K562 (cell line): Measurements from ENCODE around the gene PHF11. TPM values are rescaled to one million over a fixed set of nuclear protein-coding genes. Genes with fewer than 3 reads are reported as not detected.

ENCODE experiments used
- ATAC-seq: fragments of 200-7000 bp; cut with Tn5 transposase; 3 replicates; pipeline ENCODE4 v1.9.1; 2020; ENCODE audit warnings: moderate library complexity
- BruUV-seq: library from RNA; stranded (reverse); fragments of 400-500 nt; replicated peaks from 2 replicates; lab custom pipeline; 2021; lab: Mats Ljungman, UMichigan
- CTCF ChIA-PET: fragments of 300-600 bp; formaldehyde crosslinking; extraction: SDS; loops from one replicate; lab custom pipeline; 2021; ENCODE audit warnings: low intra/inter-chr PET ratio; lab: Yijun Ruan, JAX
- POLR2A ChIA-PET: fragments of 300-600, 350-650 bp; sonication (Branson Sonifier 250); formaldehyde crosslinking; extraction: SDS; loops from one replicate; lab custom pipeline; 2021; ENCODE audit warnings: antibody characterized with exemption, inconsistent platforms; lab: Yijun Ruan, JAX
- DNase-seq, 4 experiments: peaks; one replicate each; pipeline versions ENCODE4 v3.0.0 to v3.0.0-alpha.2; 2011 to 2018; ENCODE audit warnings: low spot score in 3 of 4, mixed read lengths in 3 of 4; ENCODE audit errors: extremely low read depth in 1 of 4
- FAIRE-seq: peaks from 2 replicates; lab custom pipeline; 2011; peaks lifted over from hg19 to GRCh38; lab: Jason Lieb, UNC
- H2AFZ ChIP-seq: 2 replicates; pipeline ENCODE4 v1.6.0; 2011; ENCODE audit warnings: low read depth, low read length, control low read depth, inconsistent platforms
- H3K27ac ChIP-seq: fragments of 200-600 bp; 3 replicates; pipeline ENCODE4 v1.8.0; 2011; ENCODE audit warnings: low read depth, mild to moderate bottlenecking, control low read depth, inconsistent platforms, low read length, moderate library complexity, mixed read lengths; ENCODE audit errors: extremely low read depth
- H3K27me3 ChIP-seq, 2 experiments: fragments of 300-600 bp in 1 of 2; 2 replicates in 1 of 2; 3 replicates in 1 of 2; pipeline versions ENCODE4 v1.6.0 to v1.8.0; 2011; ENCODE audit warnings: inconsistent platforms in 2 of 2, low read length in 2 of 2, mild to moderate bottlenecking in 1 of 2, mixed read lengths in 1 of 2, moderate library complexity in 1 of 2; ENCODE audit not compliant: control insufficient read depth in 2 of 2, insufficient read depth in 2 of 2
- H3K36me3 ChIP-seq: fragments of 300-600 bp; 3 replicates; pipeline ENCODE4 v1.8.0; 2011; ENCODE audit warnings: mild to moderate bottlenecking, low read length, inconsistent platforms; ENCODE audit not compliant: control insufficient read depth, insufficient read depth
- H3K4me1 ChIP-seq, 2 experiments: fragments of 200-600 bp in 1 of 2; replicated peaks in 1 of 2; 2 replicates in 1 of 2; 3 replicates in 1 of 2; pipeline versions ENCODE4 v1.5.1 to v1.8.0; 2011; ENCODE audit warnings: inconsistent platforms in 2 of 2, low read length in 2 of 2, mild to moderate bottlenecking in 1 of 2, mixed read lengths in 1 of 2, moderate library complexity in 1 of 2; ENCODE audit not compliant: control insufficient read depth in 2 of 2, insufficient read depth in 2 of 2
- H3K4me2 ChIP-seq: 2 replicates; pipeline ENCODE4 v1.6.1; 2011; ENCODE audit warnings: low read length, control low read depth, inconsistent platforms, mixed read lengths; ENCODE audit not compliant: insufficient read depth
- H3K4me3 ChIP-seq: fragments of 200-600 bp; sonication (generic), shearing (Covaris generic); 2 replicates; pipeline ENCODE4 v1.5.1; 2016; ENCODE audit warnings: control low read depth, inconsistent platforms
- H3K79me2 ChIP-seq: fragments of 200-600 bp; 3 replicates; pipeline ENCODE4 v1.8.0; 2011; ENCODE audit warnings: low read length, inconsistent platforms; ENCODE audit not compliant: control insufficient read depth, insufficient read depth
- H3K9ac ChIP-seq, 2 experiments: 2 replicates each; pipeline versions ENCODE4 v1.6.0 to v1.6.1; 2011; ENCODE audit warnings: low read depth in 2 of 2, low read length in 2 of 2, control low read depth in 1 of 2, inconsistent platforms in 1 of 2, mild to moderate bottlenecking in 1 of 2, mixed read lengths in 1 of 2; ENCODE audit not compliant: insufficient read depth in 1 of 2
- H3K9me1 ChIP-seq: one replicate; pipeline ENCODE4 v1.6.0; 2011; ENCODE audit warnings: inconsistent platforms, mild to moderate bottlenecking, low read length, moderate library complexity; ENCODE audit not compliant: control insufficient read depth, insufficient read depth
- H3K9me3 ChIP-seq: replicated peaks from 2 replicates; pipeline ENCODE4 v1.5.1; 2011; ENCODE audit warnings: low read depth, low read length, inconsistent platforms; ENCODE audit not compliant: control insufficient read depth, insufficient read depth
- H4K20me1 ChIP-seq: replicated peaks from 2 replicates; pipeline ENCODE4 v1.6.1; 2011; ENCODE audit warnings: low read length, inconsistent platforms, mixed read lengths; ENCODE audit not compliant: control insufficient read depth, insufficient read depth
- EWSR1 ChIP-seq: fragments of 450-650 bp; IDR thresholded peaks from 2 replicates; pipeline ENCODE4 v1.6.1; 2018; ENCODE audit warnings: borderline replicate concordance, mild to moderate bottlenecking, low read depth, moderate library complexity; ENCODE audit not compliant: partially characterized antibody
- KAT7 ChIP-seq: sonication (generic); formaldehyde crosslinking; IDR thresholded peaks from 2 replicates; pipeline ENCODE4 v1.8.0; 2022; ENCODE audit warnings: missing genetic modification reagents, mild to moderate bottlenecking, borderline replicate concordance
- MTA3 ChIP-seq: fragments of 450-650 bp; formaldehyde crosslinking; IDR thresholded peaks from 2 replicates; pipeline ENCODE4 v1.6.1; 2017; ENCODE audit warnings: mild to moderate bottlenecking, borderline replicate concordance
- MYNN ChIP-seq, 2 experiments: sonication (generic); formaldehyde crosslinking in 1 of 2; IDR thresholded peaks; 2 replicates each; pipeline versions ENCODE4 v1.5.0 to v1.6.1; 2016 to 2020; ENCODE audit warnings: antibody characterized with exemption in 1 of 2, missing genetic modification reagents in 1 of 2
- SMAD2 ChIP-seq: fragments of 150-350 bp; IDR thresholded peaks from 2 replicates; pipeline ENCODE4 v1.6.1; 2014; ENCODE audit warnings: low read depth, mild to moderate bottlenecking, low read length
- ZNF124 ChIP-seq: sonication (generic); formaldehyde crosslinking; IDR thresholded peaks from 2 replicates; pipeline ENCODE4 v1.8.1; 2022; ENCODE audit warnings: missing genetic modification reagents
- ZNF133 ChIP-seq: fragments of 250-450 bp; sonication (Bioruptor Pico); IDR thresholded peaks from 2 replicates; pipeline ENCODE4 v1.4.0; 2020; ENCODE audit warnings: mild to moderate bottlenecking
- ZNF24 ChIP-seq: fragments of 450-650 bp; IDR thresholded peaks from 2 replicates; pipeline ENCODE4 v1.6.1; 2016
- ZNF583 ChIP-seq: fragments of 250-450 bp; sonication (Bioruptor Pico); IDR thresholded peaks from 2 replicates; pipeline ENCODE4 v1.4.0; 2020
- ZNF644 ChIP-seq: fragments of 200-800 bp; sonication (Bioruptor generic); IDR thresholded peaks from 2 replicates; pipeline ENCODE4 v1.6.1; 2016; ENCODE audit warnings: low read depth, missing genetic modification characterization, missing compliant biosample characterization
- ZNF699 ChIP-seq: fragments of 250-450 bp; sonication (Bioruptor Pico); IDR thresholded peaks from 2 replicates; pipeline ENCODE4 v1.8.0; 2021; ENCODE audit warnings: mild to moderate bottlenecking, moderate library complexity; ENCODE audit not compliant: insufficient replicate concordance
- ZNF830 ChIP-seq: fragments of 250-450 bp; sonication (Bioruptor Pico); IDR thresholded peaks from 2 replicates; pipeline ENCODE4 v1.5.0; 2021; ENCODE audit warnings: mild to moderate bottlenecking
- WGBS: fragments of 100-300 bp; shearing (Covaris generic); methylation state at CpG from one replicate; pipeline ENCODE4 v1.1.6; 2016; ENCODE audit warnings: low coverage, mixed read lengths; ENCODE audit not compliant: insufficient coverage; ENCODE audit errors: missing lambda C conversion rate; 5-methylcytosine and 5-hydroxymethylcytosine counted together
- in situ Hi-C: fragments of 300-500 bp; cut with MboI; formaldehyde crosslinking; loops from 4 replicates; pipeline ENCODE4 v1.15.0; 2018; ENCODE audit warnings: inconsistent platforms, mixed read lengths
- intact Hi-C: fragments of 100-400 bp; cut with micrococcal nuclease; formaldehyde crosslinking; loops from 2 replicates; pipeline ENCODE4 v1.14.2; 2022
- polyA plus RNA-seq, 8 experiments: library from polyadenylated mRNA; depleted of rRNA in 4 of 8; stranded (reverse) in 5 of 8; unstranded in 3 of 8; fragments of >200 nt; fragmentation: Nextera tagmentation in 2 of 8; fragmentation: Illumina TruSeq in 1 of 8; extraction: Ambion mirVana in 2 of 8; extraction: Trizol in 1 of 8; gene quantifications; 2 replicates each; pipeline versions ENCODE4 v1.2.1 to v1.2.3, GENCODE V29; 2011 to 2014; ENCODE audit warnings: inconsistent platforms in 1 of 8, missing spikeins in 1 of 8
- total RNA-seq, 7 experiments: library from RNA; depleted of rRNA in 6 of 7; stranded (reverse); fragments of >200 nt in 6 of 7; fragmentation: Illumina TruSeq in 2 of 7; extraction: Trizol in 2 of 7; gene quantifications; 2 replicates each; pipeline versions ENCODE4 v1.2.1 to v1.2.3, GENCODE V29; 2011 to 2021; ENCODE audit warnings: low replicate concordance in 1 of 7

The PHF11 gene
- total and polyA plus RNA-seq, 9 of the 15 experiments (the other 6 are each of a cell fraction or from before 2014, with no cell fraction given) = 1.9 to 7.0 (median 5.3) TPM

GRCh38 chr13:49566461-49566860 lies 70.7 kb downstream of the PHF11 start:
- POLR2A ChIA-PET = no interaction called here
- FAIRE-seq (no peak), ATAC-seq (no peak), DNase-seq (no peak)
- TF ChIP-seq ZNF24 = no peak
- TF ChIP-seq ZNF830 (CRISPR knock-in tag) = no peak
- TF ChIP-seq MTA3 = no peak
- TF ChIP-seq EWSR1 = no peak
- no peak for TF ChIP-seq ZNF644
- no peak for TF ChIP-seq KAT7 (CRISPR knock-in tag)
- no peak for TF ChIP-seq ZNF699 (CRISPR knock-in tag)
- no peak for TF ChIP-seq MYNN (IDR thresholded peaks at IDR 0.05)
- TF ChIP-seq MYNN (CRISPR knock-in tag; IDR thresholded peaks at IDR 0.05) = no peak
- TF ChIP-seq SMAD2 = no peak
- TF ChIP-seq ZNF583 (CRISPR knock-in tag) = no peak
- TF ChIP-seq ZNF133 = no peak
- no peak for TF ChIP-seq ZNF124 (CRISPR knock-in tag)
- Histone ChIP-seq H3K79me2 (no peaks in the 10 kb centered on the region), H3K9ac (no peak overlapping the region), H3K27me3 (no peaks in the 10 kb centered on the region), H3K9me1 (no peaks in the 10 kb centered on the region), H2AFZ (no peak overlapping the region), H3K36me3 (peaks cover 7% of the 10 kb centered on the region; the same call in 2 of the 3 replicates), H3K4me2 (no peak overlapping the region), H3K27ac (no peak overlapping the region), H3K4me1 (peaks cover 0 to 2% of the 10 kb centered on the region in 2 experiments; a peak in 2 of 5 replicates), H3K4me3 (no peak overlapping the region), H4K20me1 (no peaks in the 10 kb centered on the region), H3K9me3 (no peaks in the 10 kb centered on the region)
- CTCF ChIA-PET = no interaction called here
- in situ Hi-C loops = no loop called here
- intact Hi-C loops = no loop called here
- 100% methylated on average over 3 of the region's 4 CpGs for WGBS
- BruUV-seq = no TSS peak
